Mucosa of descending colon (tissue), 3 donors: ENCODE data around the gene CDH6. TPM values are rescaled to one million over a fixed set of nuclear protein-coding genes. Genes with fewer than 3 reads are reported as not detected.

Experiments
- ATAC-seq: fragments of 200-7000 bp; cut with Tn5 transposase; one replicate; pipeline ENCODE4 v1.9.1; 2020; ENCODE audit warnings: mild to moderate bottlenecking, moderate library complexity
- DNase-seq, 3 donors: peaks; one replicate each; pipeline ENCODE4 v3.0.0-alpha.2; 2020
- H3K36me3 ChIP-seq: fragments of 200-600 bp; one replicate; pipeline ENCODE4 v1.8.0; 2021; ENCODE audit warnings: low read depth, mild to moderate bottlenecking
- H3K4me1 ChIP-seq: fragments of 200-600 bp; one replicate; pipeline ENCODE4 v1.8.0; 2021; ENCODE audit warnings: low read depth, mild to moderate bottlenecking
- H3K4me3 ChIP-seq: fragments of 200-600 bp; one replicate; pipeline ENCODE4 v1.8.0; 2021; ENCODE audit warnings: mild to moderate bottlenecking
- H3K9me3 ChIP-seq: fragments of 200-600 bp; one replicate; pipeline ENCODE4 v1.8.0; 2021; ENCODE audit warnings: mild to moderate bottlenecking
- CTCF ChIP-seq: fragments of 200-600 bp; IDR thresholded peaks from one replicate; pipeline ENCODE4 v1.8.0; 2022; ENCODE audit warnings: antibody characterized with exemption, mild to moderate bottlenecking
- intact Hi-C, 2 donors: fragments of 100-400 bp; cut with DNase I in 1 of 2; cut with micrococcal nuclease in 1 of 2; formaldehyde crosslinking; loops; one replicate each; pipeline versions ENCODE4 v1.11.0 to v1.11.1; 2022; cut with DNase I, micrococcal nuclease
- total RNA-seq, 3 donors: library from RNA; stranded (reverse); fragmentation: NEBNext Ultra II Directional in 2 of 3; extraction: Animal tissue kit (Norgen Biotek cat#: 25700) in 2 of 3; gene quantifications; one replicate each; pipeline versions ENCODE4 v1.2.1 to v1.2.4, GENCODE V29; 2021 to 2023
- donor health status: DM: no; HTN: no; CAD: no; lungs with moderate emphysema.
- donor health status: DM: no; HTN: no; CAD: no.
- donor health status: DM: no; HTN: yes; CAD: no.

Gene CDH6
- total RNA-seq, 3 donors from 2014 or later, result 0.81 to 3.2 (median 1.2) TPM

DNA sequence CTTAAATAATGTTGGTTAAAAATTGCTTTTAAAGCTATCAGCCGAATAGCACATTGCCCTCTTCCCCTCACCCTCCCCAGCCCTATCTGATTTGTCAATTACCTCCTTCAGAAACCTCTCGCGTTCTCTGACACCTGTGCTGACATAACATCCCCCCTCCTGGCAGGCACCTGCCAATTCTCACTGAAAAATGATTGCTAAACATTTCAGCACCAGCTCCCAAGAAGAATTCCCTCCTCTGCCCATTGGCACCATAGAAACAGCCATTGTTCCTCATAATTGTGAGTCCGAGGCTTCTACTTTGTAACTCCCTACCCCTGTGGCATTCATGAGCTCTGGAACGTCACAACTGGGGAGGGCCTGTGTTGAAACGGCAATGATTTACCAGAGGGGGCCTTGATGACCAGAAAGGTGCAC is 20.2 kb downstream of the CDH6 start:
- TF ChIP-seq CTCF, result no peak
- ATAC-seq (peak; percentile 69), DNase-seq (no peak)
- Histone ChIP-seq H3K4me3 (no peak overlapping the region), H3K9me3 (no peaks in the 10 kb centered on the region), H3K36me3 (no peaks in the 10 kb centered on the region), H3K4me1 (no peaks in the 10 kb centered on the region)
- intact Hi-C loops, result no loop called here

GRCh38 chr5:31214229-31214628 is 20.7 kb downstream of the CDH6 start:
- Histone ChIP-seq H3K4me3 (no peak overlapping the region), H3K9me3 (no peaks in the 10 kb centered on the region), H3K36me3 (no peaks in the 10 kb centered on the region), H3K4me1 (no peaks in the 10 kb centered on the region)
- intact Hi-C loops, result no loop called here
- ATAC-seq, result no peak
- TF ChIP-seq CTCF, result no peak
- no peak for DNase-seq

- no peaks in the 10 kb centered on the region for H3K36me3 ChIP-seq
- no peak overlapping the region for H3K4me3 ChIP-seq
- H3K9me3 ChIP-seq, result no peaks in the 10 kb centered on the region
- intact Hi-C loops, result no loop called here
- H3K4me1 ChIP-seq, result no peaks in the 10 kb centered on the region
- no peak for TF ChIP-seq CTCF
- no peak for DNase-seq
- ATAC-seq, result no peak
Observed at GRCh38 chr5:31215236-31215635, 21.8 kb downstream of the CDH6 start.

DNA sequence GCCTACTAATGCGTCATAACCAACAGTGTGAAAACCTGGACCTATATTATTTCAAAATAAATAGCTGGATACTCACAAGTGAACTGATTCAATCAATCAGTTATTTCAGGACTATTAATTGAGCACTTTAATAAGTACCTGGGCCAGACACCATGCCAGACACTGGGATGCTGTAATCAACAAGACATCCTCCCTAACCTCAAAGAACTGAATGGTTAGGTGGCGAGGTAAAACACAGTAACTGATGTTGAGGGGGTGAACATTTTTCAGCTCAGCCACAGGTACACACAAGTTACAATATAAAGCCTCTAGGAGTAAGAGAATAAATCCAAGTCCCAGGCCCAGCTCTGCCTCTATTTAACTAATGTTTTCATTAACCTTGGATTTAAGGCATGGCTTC is 24.0 kb downstream of the CDH6 start:
- H3K36me3 ChIP-seq, result no peaks in the 10 kb centered on the region
- intact Hi-C loops, result no loop called here
- H3K9me3 ChIP-seq, result no peaks in the 10 kb centered on the region
- H3K4me3 ChIP-seq, result no peak overlapping the region
- DNase-seq (no peak), ATAC-seq (no peak)
- no peak for TF ChIP-seq CTCF
- no peaks in the 10 kb centered on the region for H3K4me1 ChIP-seq

- ATAC-seq (peak; percentile 92), DNase-seq (peak in 1 of 3 donors; percentile 64)
- Histone ChIP-seq H3K4me1 (no peaks in the 10 kb centered on the region), H3K4me3 (no peak overlapping the region), H3K36me3 (no peaks in the 10 kb centered on the region), H3K9me3 (no peaks in the 10 kb centered on the region)
- intact Hi-C loops, result no loop called here
- no peak for TF ChIP-seq CTCF
Observed at GRCh38 chr5:31218978-31219377, 25.5 kb downstream of the CDH6 start.

GRCh38 chr5:31221001-31221400 is 27.5 kb downstream of the CDH6 start:
- no peak for TF ChIP-seq CTCF
- Histone ChIP-seq H3K9me3 (no peaks in the 10 kb centered on the region), H3K36me3 (no peaks in the 10 kb centered on the region), H3K4me1 (no peaks in the 10 kb centered on the region), H3K4me3 (no peak overlapping the region)
- DNase-seq (no peak), ATAC-seq (peak; percentile 31)
- intact Hi-C loops, result no loop called here
